Activated CD8-positive, alpha-beta T cell treated with anti-CD3 and anti-CD28 coated beads for 36 hours (primary cell): ENCODE results near the gene TBX19. TPM values are rescaled to one million over a fixed set of nuclear protein-coding genes. Genes with fewer than 3 reads are reported as not detected.

Source experiments
- ATAC-seq: fragments of 200-7000 bp; cut with Tn5 transposase; one replicate; pipeline ENCODE4 v1.10.0; 2021; ENCODE audit warnings: mild to moderate bottlenecking, moderate library complexity
- CTCF ChIA-PET: fragments of 350-600 bp; sonication (Branson Sonifier 250); formaldehyde crosslinking; loops from one replicate; lab custom pipeline; 2021; ENCODE audit warnings: antibody characterized with exemption; lab: Charles Lee
- POLR2A ChIA-PET: fragments of 350-600 bp; sonication (Branson Sonifier 250); formaldehyde crosslinking; loops from one replicate; lab custom pipeline; 2021; ENCODE audit warnings: antibody characterized with exemption; lab: Charles Lee
- DNase-seq: peaks from one replicate; pipeline ENCODE4 v3.0.0-alpha.2; 2020
- H3K27ac Mint-ChIP-seq: one replicate; pipeline ENCODE4 v1.8.0; 2021; ENCODE audit warnings: mild to moderate bottlenecking, mixed read lengths
- H3K27me3 Mint-ChIP-seq: one replicate; pipeline ENCODE4 v1.8.0; 2021; ENCODE audit warnings: mixed read lengths
- H3K36me3 Mint-ChIP-seq: one replicate; pipeline ENCODE4 v1.8.0; 2021; ENCODE audit warnings: low read depth, mixed read lengths
- H3K4me1 Mint-ChIP-seq: one replicate; pipeline ENCODE4 v1.8.0; 2021; ENCODE audit warnings: low read depth, mixed read lengths
- H3K4me3 Mint-ChIP-seq: one replicate; pipeline ENCODE4 v1.8.0; 2021; ENCODE audit warnings: mild to moderate bottlenecking, moderate library complexity, mixed read lengths
- H3K9me3 Mint-ChIP-seq: one replicate; pipeline ENCODE4 v1.8.0; 2021; ENCODE audit warnings: mixed read lengths
- CTCF ChIP-seq: fragments of 200-600 bp; IDR thresholded peaks from one replicate; pipeline ENCODE4 v1.8.0; 2022; ENCODE audit warnings: antibody characterized with exemption, mild to moderate bottlenecking
- intact Hi-C: fragments of 100-400 bp; cut with micrococcal nuclease; formaldehyde crosslinking; loops from one replicate; pipeline ENCODE4 v1.10.0; 2022
- total RNA-seq, 2 experiments: library from RNA; stranded (reverse); gene quantifications; one replicate each; pipeline ENCODE4 v1.2.3, GENCODE V29; 2021

Gene TBX19
- total RNA-seq, 2 experiments from 2014 or later: 1.5 TPM

GRCh38 chr1:168246506-168246905, 34.2 kb upstream of the TBX19 start:
- ChIA-PET POLR2A (no interaction called here), CTCF (interaction anchor here (0.9 to 2.2 kb wide), 3 partner anchors 11 to 34 kb away, joined by 3 to 15 read pairs (median 3); partner anchors contain the start of gene TBX19)
- no peak for TF ChIP-seq CTCF
- H3K27ac Mint-ChIP-seq: no peak overlapping the region
- H3K27me3 Mint-ChIP-seq: no peaks in the 10 kb centered on the region
- ATAC-seq: no peak
- H3K4me1 Mint-ChIP-seq: peaks cover 33% of the 10 kb centered on the region
- H3K9me3 Mint-ChIP-seq: no peaks in the 10 kb centered on the region
- no peak for DNase-seq
- H3K36me3 Mint-ChIP-seq: peaks cover 70% of the 10 kb centered on the region
- intact Hi-C loops: no loop called here
- no peak overlapping the region for H3K4me3 Mint-ChIP-seq

- ATAC-seq (no peak), DNase-seq (no peak)
- Mint-ChIP-seq H3K36me3 (peaks cover 68% of the 10 kb centered on the region), H3K27ac (no peak overlapping the region), H3K4me1 (peaks cover 18% of the 10 kb centered on the region), H3K4me3 (no peak overlapping the region), H3K27me3 (no peaks in the 10 kb centered on the region), H3K9me3 (peaks cover 14% of the 10 kb centered on the region)
- intact Hi-C loops: no loop called here
- POLR2A ChIA-PET: interaction anchor here (0.7 kb wide), 1 partner anchor 24 kb away, joined by 6 read pairs; no protein-coding TSS in a partner anchor
- CTCF ChIA-PET: interaction anchor here (0.9 to 1.3 kb wide), 2 partner anchors 17 to 18 kb away, joined by 3 to 4 read pairs; no protein-coding TSS in a partner anchor
- TF ChIP-seq CTCF: no peak
Observed at GRCh38 chr1:168252204-168252733, 28.4 kb upstream of the TBX19 start.

DNA sequence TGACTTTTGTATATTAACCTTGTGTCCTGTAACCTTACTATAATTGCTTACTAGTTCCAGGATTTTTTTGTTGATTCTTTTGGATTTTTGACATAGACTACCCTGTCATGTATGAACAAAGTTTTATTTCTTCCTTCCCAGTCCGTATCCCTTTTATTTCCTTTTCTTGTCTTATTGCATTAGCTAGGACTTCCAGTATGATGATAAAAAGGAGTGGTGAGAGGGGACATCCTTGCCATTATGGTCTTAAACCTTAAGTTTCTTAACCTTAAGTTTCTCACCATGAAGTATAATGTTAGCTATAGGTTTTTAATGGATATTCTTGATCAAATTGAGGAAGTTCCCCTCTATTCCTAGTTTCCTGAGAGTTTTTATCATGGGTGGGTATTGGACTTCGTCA, 24.5 kb upstream of the TBX19 start:
- Mint-ChIP-seq H3K9me3 (peaks cover 14% of the 10 kb centered on the region), H3K27me3 (no peaks in the 10 kb centered on the region), H3K4me3 (no peak overlapping the region), H3K27ac (no peak overlapping the region), H3K36me3 (peaks cover 42% of the 10 kb centered on the region), H3K4me1 (peaks cover 22% of the 10 kb centered on the region)
- intact Hi-C loops: no loop called here
- DNase-seq (no peak), ATAC-seq (no peak)
- no peak for TF ChIP-seq CTCF
- ChIA-PET POLR2A (no interaction called here), CTCF (interaction anchor here (2.2 kb wide), 1 partner anchor 21 kb away, joined by 11 read pairs; no protein-coding TSS in a partner anchor)

- peaks cover 41% of the 10 kb centered on the region for H3K36me3 Mint-ChIP-seq
- ATAC-seq (no peak), DNase-seq (no peak)
- CTCF ChIA-PET: interaction anchor here (1.2 kb wide), 1 partner anchor 22 kb away, joined by 4 read pairs; no protein-coding TSS in a partner anchor
- POLR2A ChIA-PET: no interaction called here
- H3K9me3 Mint-ChIP-seq: peaks cover 14% of the 10 kb centered on the region
- H3K4me3 Mint-ChIP-seq: no peak overlapping the region
- H3K4me1 Mint-ChIP-seq: peaks cover 22% of the 10 kb centered on the region
- no peak overlapping the region for H3K27ac Mint-ChIP-seq
- TF ChIP-seq CTCF: no peak
- H3K27me3 Mint-ChIP-seq: no peaks in the 10 kb centered on the region
- intact Hi-C loops: no loop called here
Observed at GRCh38 chr1:168257397-168257796, 23.3 kb upstream of the TBX19 start.

GRCh38 chr1:168259567-168259966, 21.1 kb upstream of the TBX19 start:
- TF ChIP-seq CTCF: no peak
- ChIA-PET CTCF (no interaction called here), POLR2A (no interaction called here)
- peaks cover 43% of the 10 kb centered on the region for H3K36me3 Mint-ChIP-seq
- H3K27me3 Mint-ChIP-seq: no peaks in the 10 kb centered on the region
- H3K27ac Mint-ChIP-seq: no peak overlapping the region
- DNase-seq (no peak), ATAC-seq (no peak)
- peaks cover 14% of the 10 kb centered on the region for H3K9me3 Mint-ChIP-seq
- intact Hi-C loops: no loop called here
- H3K4me3 Mint-ChIP-seq: no peak overlapping the region
- peaks cover 21% of the 10 kb centered on the region for H3K4me1 Mint-ChIP-seq
